HG02885 (cell line): ENCODE measurements around the gene CADPS.

Experiments used
- ATAC-seq: cut with Tn5 transposase; IDR thresholded peaks from one replicate; pipeline ENCODE4 v1.9.1; 2021; ENCODE audit warnings: mild to moderate bottlenecking; ENCODE audit not compliant: unreplicated experiment, poor library complexity

The CADPS gene

DNA sequence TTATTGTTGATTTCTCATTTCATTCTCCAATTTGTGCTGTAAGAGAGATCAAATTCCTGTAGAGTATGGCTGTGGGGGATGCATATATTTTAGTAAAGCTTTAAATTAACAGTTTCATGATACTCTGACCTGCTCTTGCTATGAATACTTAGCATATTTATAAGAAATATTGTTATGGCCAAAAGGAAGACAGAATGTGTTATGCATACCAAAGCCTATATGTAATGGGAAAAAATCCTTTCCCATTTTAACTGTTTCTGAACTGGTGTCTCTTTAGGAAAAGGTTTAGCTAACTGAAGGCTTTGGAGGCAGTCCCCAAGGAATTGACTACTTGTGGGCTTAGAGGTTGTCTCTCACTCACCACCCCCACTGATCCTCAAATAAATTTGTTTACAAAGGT is 59.2 kb downstream of the CADPS start:
- ATAC-seq = no peak

DNA sequence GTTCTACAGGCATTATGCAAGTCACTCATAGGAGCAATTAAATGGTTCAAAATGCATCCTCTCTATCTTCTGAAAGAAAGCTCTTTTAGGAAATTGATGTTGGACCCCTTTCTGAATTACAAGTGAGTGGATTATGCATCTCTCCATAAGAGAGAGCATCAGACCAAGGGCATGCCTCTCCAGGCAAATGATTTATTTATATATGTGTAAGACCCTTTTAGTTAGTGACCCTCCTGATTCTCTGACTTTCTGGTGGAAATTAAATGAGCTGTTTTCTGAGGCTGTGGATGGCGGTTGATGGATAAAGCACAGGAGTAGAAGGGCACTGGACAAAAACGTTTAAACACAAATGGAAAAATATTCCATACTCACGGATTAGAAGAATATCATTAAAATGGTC is 62.6 kb downstream of the CADPS start:
- ATAC-seq = no peak

- no peak for ATAC-seq
Measured at GRCh38 chr3:62811119-62811518, 64.1 kb downstream of the CADPS start.

DNA sequence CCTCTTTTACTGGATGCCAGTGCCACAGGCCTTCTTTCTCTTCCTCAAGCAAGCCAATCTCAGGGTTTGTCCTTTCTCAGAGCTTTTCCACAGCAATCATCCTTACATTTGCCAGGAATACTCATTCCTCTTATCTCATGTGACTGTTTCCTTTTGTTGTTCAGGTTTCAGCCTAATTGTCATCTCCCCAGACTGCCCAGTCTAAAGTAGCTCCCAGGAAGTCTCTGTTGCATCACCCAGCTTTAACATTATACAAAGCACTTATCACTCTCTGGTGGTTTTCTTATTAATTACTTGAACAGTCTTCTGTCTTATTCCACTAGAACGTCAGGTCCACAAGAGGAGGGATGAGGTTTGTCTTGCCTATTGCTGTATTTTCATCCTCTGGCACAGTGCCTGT is 65.8 kb downstream of the CADPS start:
- ATAC-seq = no peak

GRCh38 chr3:62805580-62806277 is 69.5 kb downstream of the CADPS start:
- no peak for ATAC-seq

GRCh38 chr3:62805106-62805505 is 70.1 kb downstream of the CADPS start:
- no peak for ATAC-seq

GRCh38 chr3:62803276-62803675 is 71.9 kb downstream of the CADPS start:
- no peak for ATAC-seq

- no peak for ATAC-seq
Measured at GRCh38 chr3:62798000-62798399, 77.2 kb downstream of the CADPS start.

DNA sequence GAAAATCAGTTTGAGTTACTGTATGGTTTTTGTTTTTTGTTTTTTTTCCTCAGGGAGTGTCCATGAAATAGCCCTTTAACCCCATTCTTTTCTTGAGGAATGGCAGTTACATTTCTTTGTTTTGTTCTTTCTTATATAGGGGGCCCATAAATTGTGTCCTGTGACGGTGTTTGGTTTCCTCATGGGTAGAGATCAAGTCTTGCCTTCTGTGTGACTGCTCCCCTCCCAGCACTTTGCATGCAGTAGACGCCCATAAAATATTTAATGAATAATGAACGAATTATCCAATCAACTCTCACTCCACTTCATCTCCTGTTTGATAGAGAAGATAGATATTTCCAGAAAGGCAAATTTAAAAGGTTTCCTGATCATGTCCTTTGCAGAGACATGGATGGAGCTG is 78.1 kb downstream of the CADPS start:
- no peak for ATAC-seq

- no peak for ATAC-seq
Measured at GRCh38 chr3:62795978-62796657, 79.1 kb downstream of the CADPS start.

- ATAC-seq = no peak
Measured at GRCh38 chr3:62793946-62794345, 81.3 kb downstream of the CADPS start.

DNA sequence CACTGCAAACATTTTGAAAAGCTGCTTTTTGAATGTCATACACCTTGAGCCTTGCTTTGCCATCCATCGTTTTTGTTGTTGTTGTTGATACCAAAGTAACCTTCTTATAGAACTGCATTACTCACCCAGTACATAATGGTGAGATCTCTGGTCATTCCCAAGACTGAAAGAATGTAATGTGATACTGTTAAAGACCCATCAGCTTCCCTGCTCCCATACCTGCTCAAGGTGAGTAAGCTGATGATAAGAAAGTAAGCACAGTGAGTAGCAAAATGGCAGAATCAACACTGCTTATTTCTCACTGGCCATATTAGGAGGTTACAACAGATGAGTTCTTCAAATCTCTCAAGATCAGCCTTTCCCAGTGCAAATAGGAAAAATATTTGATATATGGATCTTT is 89.8 kb downstream of the CADPS start:
- ATAC-seq = no peak

DNA sequence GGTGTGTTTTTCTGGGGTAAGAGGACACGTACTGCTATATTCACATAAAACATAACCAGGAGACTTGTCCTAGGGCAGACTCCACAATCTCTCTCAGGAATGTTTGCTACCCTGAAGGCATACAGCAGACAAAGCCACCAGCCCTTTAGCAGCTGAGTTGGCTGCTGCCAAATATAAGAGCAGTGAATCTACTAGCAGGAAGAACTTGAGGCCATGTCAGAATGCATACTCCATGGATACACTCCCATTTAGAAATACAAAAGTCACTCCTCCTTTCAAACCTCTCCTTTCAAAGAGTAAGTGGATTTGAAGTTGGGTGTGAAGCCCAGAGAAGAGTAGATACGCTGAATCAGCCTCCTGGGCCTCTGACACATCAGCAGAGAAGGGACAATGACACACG is 94.1 kb downstream of the CADPS start:
- no peak for ATAC-seq

GRCh38 chr3:62777674-62778073 is 97.5 kb downstream of the CADPS start:
- ATAC-seq = no peak

GRCh38 chr3:62777130-62777529 is 98.1 kb downstream of the CADPS start:
- no peak for ATAC-seq

GRCh38 chr3:62774221-62774620 is 101.0 kb downstream of the CADPS start:
- ATAC-seq = no peak

DNA sequence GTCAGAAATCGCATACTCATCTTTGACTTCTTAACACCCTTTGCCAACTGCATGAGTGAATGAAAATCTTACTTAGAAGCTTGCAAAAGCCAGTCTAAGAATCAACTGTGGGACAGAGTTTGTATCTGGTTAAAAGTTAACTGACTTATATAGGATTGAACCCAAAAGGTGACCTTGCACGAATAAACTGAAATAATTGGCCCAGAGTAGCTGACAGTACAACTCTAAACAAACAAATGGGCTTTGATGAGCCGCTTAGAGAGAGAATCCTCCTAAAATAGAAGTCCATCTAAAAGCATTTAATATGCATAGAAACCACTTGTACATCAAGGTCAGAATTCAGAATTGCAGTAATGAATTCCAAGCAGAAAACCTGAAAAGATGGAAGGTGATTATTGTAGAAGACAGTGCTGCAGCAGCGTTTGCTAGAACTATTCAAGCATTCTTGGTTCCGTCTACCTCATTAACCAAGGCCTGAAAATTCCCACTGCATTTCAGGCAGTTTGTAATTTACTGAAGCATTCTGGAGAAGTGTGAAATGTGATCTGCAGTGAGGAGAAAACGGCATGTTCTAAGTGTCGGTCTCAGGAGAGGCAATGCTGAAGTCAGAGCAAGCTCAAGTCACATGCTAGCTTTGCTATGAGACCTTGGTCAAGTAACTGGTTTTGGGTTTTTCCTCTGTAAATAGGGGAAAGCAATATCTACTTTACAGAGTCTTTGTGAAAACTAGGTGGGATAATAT is 103.7 kb downstream of the CADPS start:
- no peak for ATAC-seq

DNA sequence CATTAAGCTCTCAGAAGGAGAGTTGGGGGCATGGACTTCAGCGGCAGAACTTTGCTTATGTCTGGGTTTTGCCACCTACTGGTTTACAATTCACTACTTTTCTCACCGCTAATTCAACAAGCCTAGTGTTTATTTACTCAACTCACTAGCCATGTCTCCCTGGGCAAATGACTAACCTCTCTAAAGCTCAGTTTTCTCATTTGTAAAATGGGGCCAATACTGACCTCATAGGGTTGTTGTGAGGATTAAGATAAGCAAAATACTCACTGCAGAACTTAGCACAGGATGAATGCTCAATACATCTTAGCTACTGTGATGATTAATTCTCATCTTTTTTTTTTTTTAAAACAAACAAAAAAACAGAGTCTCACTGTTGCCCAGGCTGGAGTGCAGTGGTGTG is 106.3 kb downstream of the CADPS start:
- no peak for ATAC-seq

DNA sequence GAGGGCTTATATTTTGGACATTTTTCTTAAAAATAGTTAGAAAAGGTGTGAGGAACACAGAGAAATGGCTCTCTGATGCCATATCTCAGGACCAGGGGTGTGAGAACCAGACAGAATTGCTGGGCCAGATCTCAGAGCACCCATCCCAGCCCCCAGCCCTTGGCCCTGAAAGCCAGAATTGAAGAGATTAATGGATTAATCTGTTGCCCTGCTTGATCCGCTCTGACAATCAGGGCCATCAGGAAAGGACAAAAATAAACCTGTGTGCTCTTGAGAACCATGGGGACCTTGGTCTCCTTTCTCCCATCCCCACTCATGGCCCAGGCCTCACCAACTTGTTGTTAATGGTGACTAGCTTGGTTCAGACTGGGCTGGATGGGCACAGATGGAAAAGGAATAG is 113.5 kb downstream of the CADPS start:
- no peak for ATAC-seq

DNA sequence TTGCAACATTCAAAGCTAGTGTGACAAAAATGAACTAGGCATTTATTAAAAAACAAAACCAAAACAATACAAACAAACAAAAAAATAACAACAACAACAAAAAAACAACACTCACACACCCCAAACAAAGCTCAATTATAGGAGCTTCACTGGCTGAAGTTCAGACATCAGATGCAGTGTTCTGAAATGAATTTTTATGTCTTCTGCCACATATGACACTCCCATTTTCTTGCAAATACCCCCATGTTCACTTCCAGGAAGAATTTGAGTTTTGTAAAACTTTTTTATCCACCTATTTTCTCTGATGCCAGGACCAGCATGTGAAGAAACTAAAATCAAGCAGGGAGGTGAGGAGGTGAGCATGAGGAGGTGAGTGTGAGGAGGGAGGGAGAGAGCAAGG is 113.9 kb downstream of the CADPS start:
- ATAC-seq = no peak

- ATAC-seq = peak; percentile 51
Measured at GRCh38 chr3:62758296-62759066, 116.7 kb downstream of the CADPS start.
